Trophoblast cell (in vitro differentiated cells and primary cell): ENCODE measurements around the gene LDHD.
A peak's percentile ranks its signal among the peaks of the same experiment; 100 is the strongest.

Source experiments
- DNase-seq, 2 donors: peaks; one replicate each; pipeline ENCODE4 v3.0.0-alpha.2; 2016
- H2AFZ ChIP-seq: 2 replicates; pipeline ENCODE4 v1.6.1; 2013; ENCODE audit warnings: low read length, moderate library complexity, mild to moderate bottlenecking; ENCODE audit not compliant: insufficient read depth, poor library complexity
- H2AK5ac ChIP-seq: 2 replicates; pipeline ENCODE4 v1.6.1; 2013; ENCODE audit warnings: mild to moderate bottlenecking, low read length
- H2BK120ac ChIP-seq: 2 replicates; pipeline ENCODE4 v1.6.1; 2013; ENCODE audit warnings: low read length, mild to moderate bottlenecking, moderate library complexity; ENCODE audit not compliant: insufficient read depth, poor library complexity
- H2BK12ac ChIP-seq: 2 replicates; pipeline ENCODE4 v1.6.1; 2013; ENCODE audit warnings: mild to moderate bottlenecking, low read length, moderate library complexity
- H2BK5ac ChIP-seq: 2 replicates; pipeline ENCODE4 v1.6.1; 2013; ENCODE audit warnings: low read length, low read depth, moderate library complexity, mild to moderate bottlenecking; ENCODE audit not compliant: poor library complexity
- H3K14ac ChIP-seq: 2 replicates; pipeline ENCODE4 v1.6.1; 2013; ENCODE audit warnings: mild to moderate bottlenecking, low read length
- H3K18ac ChIP-seq: 2 replicates; pipeline ENCODE4 v1.6.1; 2013; ENCODE audit warnings: mild to moderate bottlenecking, low read length
- H3K23ac ChIP-seq: 2 replicates; pipeline ENCODE4 v1.6.1; 2013; ENCODE audit warnings: low read length
- H3K27ac ChIP-seq: 2 replicates; pipeline ENCODE4 v1.5.1; 2013; ENCODE audit warnings: low read depth, mild to moderate bottlenecking, inconsistent platforms, low read length, moderate library complexity
- H3K27me3 ChIP-seq: 2 replicates; pipeline ENCODE4 v1.6.1; 2013; ENCODE audit warnings: inconsistent platforms, mild to moderate bottlenecking, low read length, moderate library complexity; ENCODE audit not compliant: insufficient read depth
- H3K36me3 ChIP-seq, 2 experiments: 1 replicate in 1 of 2; 2 replicates in 1 of 2; pipeline ENCODE4 v1.6.1; 2013; ENCODE audit warnings: low read length in 2 of 2, mild to moderate bottlenecking in 2 of 2, moderate library complexity in 1 of 2; ENCODE audit not compliant: insufficient read depth in 2 of 2, control insufficient read depth in 1 of 2
- H3K4ac ChIP-seq: 2 replicates; pipeline ENCODE4 v1.6.1; 2013; ENCODE audit warnings: low read depth, mild to moderate bottlenecking, low read length, moderate library complexity
- H3K4me1 ChIP-seq, 2 experiments: 1 replicate in 1 of 2; 2 replicates in 1 of 2; pipeline ENCODE4 v1.6.1; 2013; ENCODE audit warnings: low read length in 2 of 2, mild to moderate bottlenecking in 2 of 2, moderate library complexity in 1 of 2; ENCODE audit not compliant: insufficient read depth in 2 of 2, control insufficient read depth in 1 of 2
- H3K4me2 ChIP-seq: 2 replicates; pipeline ENCODE4 v1.6.1; 2013; ENCODE audit warnings: inconsistent platforms, mild to moderate bottlenecking, low read length, moderate library complexity
- H3K4me3 ChIP-seq: 2 replicates; pipeline ENCODE4 v1.5.1; 2013; ENCODE audit warnings: mild to moderate bottlenecking, low read depth, low read length, inconsistent platforms
- H3K79me1 ChIP-seq: one replicate; pipeline ENCODE4 v1.6.1; 2013; ENCODE audit warnings: low read length
- H3K79me2 ChIP-seq: 2 replicates; pipeline ENCODE4 v1.6.1; 2013; ENCODE audit warnings: low read length, mild to moderate bottlenecking; ENCODE audit not compliant: control insufficient read depth, insufficient read depth, poor library complexity
- H3K9ac ChIP-seq: 2 replicates; pipeline ENCODE4 v1.6.1; 2013; ENCODE audit warnings: mild to moderate bottlenecking, low read length
- H3K9me3 ChIP-seq: 2 replicates; pipeline ENCODE4 v1.6.1; 2013; ENCODE audit warnings: low read depth, mild to moderate bottlenecking, control low read depth, inconsistent platforms, low read length; ENCODE audit not compliant: insufficient read depth
- H4K12ac ChIP-seq: 2 replicates; pipeline ENCODE4 v1.6.1; 2013; ENCODE audit warnings: low read depth, mild to moderate bottlenecking, low read length, moderate library complexity
- H4K8ac ChIP-seq: 2 replicates; pipeline ENCODE4 v1.6.1; 2013; ENCODE audit warnings: low read depth, mild to moderate bottlenecking, low read length, moderate library complexity
- H4K91ac ChIP-seq: one replicate; pipeline ENCODE4 v1.6.1; 2013; ENCODE audit warnings: low read depth, mild to moderate bottlenecking, low read length, moderate library complexity
- WGBS: extraction: QIAGEN DNeasy Blood & Tissue Kit; methylation state at CpG from one replicate; pipeline ENCODE4 v1.1.7; 2013; ENCODE audit warnings: missing lambda C conversion rate; ENCODE audit not compliant: insufficient read length, insufficient coverage; ENCODE audit errors: extremely low coverage; 5-methylcytosine and 5-hydroxymethylcytosine counted together

The LDHD gene

DNA sequence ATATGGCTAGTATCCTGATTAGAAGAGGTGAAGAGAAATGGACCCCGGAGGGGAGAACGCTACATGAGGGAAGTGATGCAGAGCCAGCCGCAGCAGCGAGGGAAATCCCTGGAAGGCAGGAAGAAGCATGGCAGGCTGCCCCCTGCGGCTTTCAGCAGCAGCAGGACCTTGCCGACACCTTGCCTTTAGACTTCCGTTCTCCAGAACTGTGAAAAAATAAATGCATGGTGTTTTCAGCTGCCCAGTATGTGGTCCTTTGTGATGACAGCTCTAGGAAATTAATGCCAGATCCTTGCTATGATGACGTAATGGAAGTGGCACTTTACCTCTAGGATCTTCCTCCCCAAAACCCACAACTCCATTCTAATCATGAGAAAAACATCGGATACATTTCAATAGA is 22.1 kb upstream of the LDHD start:
- Histone ChIP-seq H3K27me3 (no peaks in the 10 kb centered on the region), H3K36me3 (no peaks in the 10 kb centered on the region), H3K9me3 (peaks cover 1% of the 10 kb centered on the region), H3K4me1 (no peaks in the 10 kb centered on the region), H3K79me2 (no peaks in the 10 kb centered on the region), H3K79me1 (no peaks in the 10 kb centered on the region), H2AK5ac (no peak overlapping the region), H3K27ac (no peak overlapping the region), H3K18ac (no peak overlapping the region), H2AFZ (no peak overlapping the region), H3K4me2 (no peak overlapping the region), H3K23ac (no peak overlapping the region), H4K12ac (no peak overlapping the region), H3K9ac (no peak overlapping the region), H2BK120ac (no peak overlapping the region), H2BK5ac (no peak overlapping the region), H3K4me3 (no peak overlapping the region), H4K91ac (no peak overlapping the region), H3K14ac (no peak overlapping the region), H3K4ac (no peak overlapping the region), H2BK12ac (no peak overlapping the region), H4K8ac (no peak overlapping the region)
- WGBS = no CpG with 5 or more reads among the region's 9 CpGs
- peak in 1 of 2 donors; percentile 32 for DNase-seq

DNA sequence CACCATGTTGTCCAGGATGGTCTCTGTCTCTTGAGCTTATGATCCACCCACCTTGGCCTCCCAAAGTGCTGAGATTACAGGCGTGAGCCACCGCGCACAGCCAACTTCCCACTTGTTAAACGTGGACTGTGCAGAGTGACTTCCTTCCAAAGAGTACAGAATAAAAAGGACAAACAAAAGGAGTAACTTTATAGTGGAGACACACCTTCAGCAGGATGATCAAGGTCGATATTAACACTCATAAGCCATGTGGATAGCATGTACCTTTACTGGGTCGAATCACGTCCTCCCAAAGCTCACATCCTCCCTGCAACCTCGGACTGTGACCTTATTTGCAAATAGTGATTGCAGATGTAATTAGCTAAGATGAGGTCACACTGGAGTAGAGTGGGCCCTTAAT is 21.7 kb upstream of the LDHD start:
- no CpG with 5 or more reads among the region's 8 CpGs for WGBS
- DNase-seq = no peak

DNA sequence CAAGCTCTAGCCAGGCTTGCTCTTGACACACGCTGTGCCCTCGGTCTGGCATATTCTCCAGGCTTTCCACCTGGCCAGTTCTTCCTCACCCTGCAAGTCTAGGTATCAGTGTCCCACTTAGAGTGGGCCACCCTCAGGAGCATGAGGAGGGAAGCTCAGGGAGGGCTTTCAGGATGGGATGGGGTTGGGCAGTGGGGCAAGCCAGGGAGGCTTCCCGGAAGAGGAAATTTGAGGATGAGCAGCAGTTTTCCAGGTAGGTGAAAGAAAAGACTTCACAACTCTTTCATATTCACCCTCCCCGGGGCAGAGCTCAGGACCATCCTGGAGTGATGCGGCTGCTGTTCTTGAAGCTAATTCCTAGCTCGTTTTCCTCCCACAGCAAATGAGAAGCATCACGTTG is 14.5 kb upstream of the LDHD start:
- Histone ChIP-seq H3K4me3 (no peak overlapping the region), H3K79me1 (no peaks in the 10 kb centered on the region), H4K8ac (no peak overlapping the region), H2AK5ac (no peak overlapping the region), H3K9ac (no peak overlapping the region), H3K14ac (no peak overlapping the region), H3K9me3 (peaks cover 4% of the 10 kb centered on the region), H2AFZ (no peak overlapping the region), H2BK120ac (no peak overlapping the region), H3K36me3 (peaks cover 0 to 2% of the 10 kb centered on the region in 2 experiments), H3K4me2 (no peak overlapping the region), H2BK5ac (no peak overlapping the region), H3K27ac (no peak overlapping the region), H4K12ac (no peak overlapping the region), H2BK12ac (no peak overlapping the region), H3K4ac (no peak overlapping the region), H3K18ac (no peak overlapping the region), H3K4me1 (peaks cover 3 to 4% of the 10 kb centered on the region in 2 experiments), H3K23ac (no peak overlapping the region), H4K91ac (no peak overlapping the region), H3K79me2 (no peaks in the 10 kb centered on the region), H3K27me3 (no peaks in the 10 kb centered on the region)
- no CpG with 5 or more reads among the region's 7 CpGs for WGBS
- no peak for DNase-seq

More for the DNA sequence above, 21.7 kb upstream of the LDHD start:
- Histone ChIP-seq H4K8ac (no peak overlapping the region), H3K23ac (no peak overlapping the region), H2AFZ (no peak overlapping the region), H3K9me3 (peaks cover 1% of the 10 kb centered on the region), H3K79me1 (no peaks in the 10 kb centered on the region), H2BK5ac (no peak overlapping the region), H2BK120ac (no peak overlapping the region), H3K14ac (no peak overlapping the region), H3K4me1 (no peaks in the 10 kb centered on the region), H4K91ac (no peak overlapping the region), H3K79me2 (no peaks in the 10 kb centered on the region), H3K27ac (no peak overlapping the region), H4K12ac (no peak overlapping the region), H3K36me3 (no peaks in the 10 kb centered on the region), H3K4me2 (no peak overlapping the region), H3K18ac (no peak overlapping the region), H3K27me3 (no peaks in the 10 kb centered on the region), H3K9ac (no peak overlapping the region), H3K4ac (no peak overlapping the region), H2AK5ac (no peak overlapping the region), H3K4me3 (no peak overlapping the region), H2BK12ac (no peak overlapping the region)

DNA sequence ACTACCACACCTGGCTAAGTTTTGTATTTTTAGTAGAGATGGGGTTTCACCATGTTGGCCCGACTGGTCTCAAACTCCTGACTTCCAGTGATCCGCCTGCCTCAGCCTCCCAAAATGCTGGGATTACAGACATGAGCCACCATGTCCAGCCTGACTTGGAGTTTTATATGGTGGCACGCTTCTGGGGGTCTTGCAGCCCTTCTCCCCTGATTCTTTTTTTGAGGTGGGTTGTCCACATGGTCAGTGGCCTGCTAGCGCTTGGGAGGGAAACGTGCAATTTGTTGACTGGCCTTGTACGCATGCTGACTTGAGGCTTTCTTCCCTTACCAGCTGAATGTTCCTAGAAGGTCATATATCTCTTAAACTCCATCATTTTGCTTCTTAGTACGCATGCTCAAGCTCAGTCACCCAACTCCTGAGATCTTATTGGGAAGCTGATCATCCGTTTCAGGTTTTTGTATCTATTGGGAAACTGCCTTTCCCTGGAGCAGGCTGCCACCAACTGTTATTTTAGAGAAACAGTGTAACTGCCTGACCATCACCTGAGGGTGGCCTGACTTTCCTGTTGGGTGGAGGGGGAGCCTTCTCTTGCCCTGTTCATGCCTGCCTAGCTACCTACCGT is 13.7 kb upstream of the LDHD start:
- no peak overlapping the region for H4K91ac ChIP-seq
- no peak overlapping the region for H2AFZ ChIP-seq
- H4K8ac ChIP-seq = no peak overlapping the region
- H3K4me3 ChIP-seq = no peak overlapping the region
- H3K4me2 ChIP-seq = no peak overlapping the region
- no peak overlapping the region for H4K12ac ChIP-seq
- H3K14ac ChIP-seq = no peak overlapping the region
- H3K4ac ChIP-seq = no peak overlapping the region
- no peak overlapping the region for H2AK5ac ChIP-seq
- no peak overlapping the region for H3K27ac ChIP-seq
- H3K36me3 ChIP-seq = peaks cover 0 to 2% of the 10 kb centered on the region in 2 experiments
- no CpG with 5 or more reads among the region's 9 CpGs for WGBS
- H3K27me3 ChIP-seq = no peaks in the 10 kb centered on the region
- H3K79me1 ChIP-seq = no peaks in the 10 kb centered on the region
- no peaks in the 10 kb centered on the region for H3K79me2 ChIP-seq
- H2BK120ac ChIP-seq = no peak overlapping the region
- H3K9me3 ChIP-seq = peaks cover 4% of the 10 kb centered on the region
- H2BK5ac ChIP-seq = no peak overlapping the region
- no peak overlapping the region for H3K18ac ChIP-seq
- H3K23ac ChIP-seq = no peak overlapping the region
- H3K9ac ChIP-seq = no peak overlapping the region
- H3K4me1 ChIP-seq = peaks cover 3 to 4% of the 10 kb centered on the region in 2 experiments
- H2BK12ac ChIP-seq = no peak overlapping the region
- no peak for DNase-seq
